ENCODE results near the gene MTHFD2L. TPM values are rescaled to one million over a fixed set of nuclear protein-coding genes. Genes with fewer than 3 reads are reported as not detected.

MTHFD2L gene
- total RNA-seq, 1 experiment from 2014 or later: 9.4 TPM

DNA sequence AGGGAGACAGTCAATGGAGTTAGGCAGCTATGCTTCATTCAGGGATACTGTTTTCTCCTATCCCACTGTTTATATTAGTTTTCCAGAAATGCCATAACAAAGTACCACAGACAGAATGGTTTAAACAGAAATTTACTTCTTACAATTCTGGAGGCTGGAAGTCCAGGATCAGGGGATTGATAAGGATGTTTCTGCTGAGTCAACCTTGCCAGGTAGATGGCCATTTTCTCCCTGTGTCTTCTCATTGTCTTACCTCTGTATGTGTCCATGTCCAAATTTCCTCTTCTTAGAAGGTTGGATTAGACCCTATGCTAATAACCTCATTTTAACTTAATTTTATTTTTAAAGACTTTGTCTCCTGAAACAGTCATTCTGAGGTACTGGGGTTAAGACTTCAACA lies 129.9 kb downstream of the MTHFD2L start:
- Mint-ChIP-seq H3K36me3 (no peaks in the 10 kb centered on the region), H3K27ac (no peak overlapping the region), H3K27me3 (ENCODE audit: low read depth) (no peaks in the 10 kb centered on the region), H3K4me3 (no peak overlapping the region), H3K4me1 (no peaks in the 10 kb centered on the region), H3K9me3 (no peaks in the 10 kb centered on the region)
- TF ChIP-seq ZNF232 (CRISPR knock-in tag; IDR thresholded peaks at IDR 0.05) (no peak), ZNF317 (CRISPR knock-in tag; IDR thresholded peaks at IDR 0.05; ENCODE audit: borderline replicate concordance, low read depth) (no peak), KAT7 (CRISPR knock-in tag; IDR thresholded peaks at IDR 0.05; ENCODE audit: borderline replicate concordance) (no peak)
- TF ChIP-seq, protein P1, sequence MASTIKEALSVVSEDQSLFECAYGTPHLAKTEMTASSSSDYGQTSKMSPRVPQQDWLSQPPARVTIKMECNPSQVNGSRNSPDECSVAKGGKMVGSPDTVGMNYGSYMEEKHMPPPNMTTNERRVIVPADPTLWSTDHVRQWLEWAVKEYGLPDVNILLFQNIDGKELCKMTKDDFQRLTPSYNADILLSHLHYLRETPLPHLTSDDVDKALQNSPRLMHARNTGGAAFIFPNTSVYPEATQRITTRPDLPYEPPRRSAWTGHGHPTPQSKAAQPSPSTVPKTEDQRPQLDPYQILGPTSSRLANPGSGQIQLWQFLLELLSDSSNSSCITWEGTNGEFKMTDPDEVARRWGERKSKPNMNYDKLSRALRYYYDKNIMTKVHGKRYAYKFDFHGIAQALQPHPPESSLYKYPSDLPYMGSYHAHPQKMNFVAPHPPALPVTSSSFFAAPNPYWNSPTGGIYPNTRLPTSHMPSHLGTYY (CRISPR knock-in tag; IDR thresholded peaks at IDR 0.05): no peak
- TF ChIP-seq, protein P2, sequence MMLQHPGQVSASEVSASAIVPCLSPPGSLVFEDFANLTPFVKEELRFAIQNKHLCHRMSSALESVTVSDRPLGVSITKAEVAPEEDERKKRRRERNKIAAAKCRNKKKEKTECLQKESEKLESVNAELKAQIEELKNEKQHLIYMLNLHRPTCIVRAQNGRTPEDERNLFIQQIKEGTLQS (CRISPR knock-in tag; conservative IDR thresholded peaks at IDR 0.05): no peak
- TF ChIP-seq, protein P3, sequence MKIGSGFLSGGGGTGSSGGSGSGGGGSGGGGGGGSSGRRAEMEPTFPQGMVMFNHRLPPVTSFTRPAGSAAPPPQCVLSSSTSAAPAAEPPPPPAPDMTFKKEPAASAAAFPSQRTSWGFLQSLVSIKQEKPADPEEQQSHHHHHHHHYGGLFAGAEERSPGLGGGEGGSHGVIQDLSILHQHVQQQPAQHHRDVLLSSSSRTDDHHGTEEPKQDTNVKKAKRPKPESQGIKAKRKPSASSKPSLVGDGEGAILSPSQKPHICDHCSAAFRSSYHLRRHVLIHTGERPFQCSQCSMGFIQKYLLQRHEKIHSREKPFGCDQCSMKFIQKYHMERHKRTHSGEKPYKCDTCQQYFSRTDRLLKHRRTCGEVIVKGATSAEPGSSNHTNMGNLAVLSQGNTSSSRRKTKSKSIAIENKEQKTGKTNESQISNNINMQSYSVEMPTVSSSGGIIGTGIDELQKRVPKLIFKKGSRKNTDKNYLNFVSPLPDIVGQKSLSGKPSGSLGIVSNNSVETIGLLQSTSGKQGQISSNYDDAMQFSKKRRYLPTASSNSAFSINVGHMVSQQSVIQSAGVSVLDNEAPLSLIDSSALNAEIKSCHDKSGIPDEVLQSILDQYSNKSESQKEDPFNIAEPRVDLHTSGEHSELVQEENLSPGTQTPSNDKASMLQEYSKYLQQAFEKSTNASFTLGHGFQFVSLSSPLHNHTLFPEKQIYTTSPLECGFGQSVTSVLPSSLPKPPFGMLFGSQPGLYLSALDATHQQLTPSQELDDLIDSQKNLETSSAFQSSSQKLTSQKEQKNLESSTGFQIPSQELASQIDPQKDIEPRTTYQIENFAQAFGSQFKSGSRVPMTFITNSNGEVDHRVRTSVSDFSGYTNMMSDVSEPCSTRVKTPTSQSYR (CRISPR knock-in tag; IDR thresholded peaks at IDR 0.05): no peak
- ChIA-PET CTCF (no interaction called here), POLR2A (no interaction called here)
- ATAC-seq (no peak), DNase-seq (ENCODE audit: low spot score) (no peak)

DNA sequence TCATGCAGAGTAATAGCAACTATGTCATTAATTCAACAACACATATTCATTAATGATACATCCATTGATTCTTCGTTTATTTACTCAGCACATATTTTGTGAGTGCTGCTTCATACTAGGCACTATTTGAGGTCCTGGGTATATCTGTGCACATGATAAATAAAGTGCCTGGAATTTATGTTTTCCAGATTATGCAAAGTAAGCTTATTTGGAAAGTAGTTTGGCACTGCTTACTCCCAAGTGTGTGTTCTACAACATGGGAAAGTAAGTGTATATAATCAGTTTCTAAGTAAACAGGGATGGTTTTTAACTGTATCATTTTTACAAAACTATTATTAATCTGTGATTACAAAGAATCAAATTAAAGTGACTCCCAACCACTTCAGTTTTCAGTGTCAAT lies 133.6 kb downstream of the MTHFD2L start:
- CTCF ChIA-PET: no interaction called here
- no peak overlapping the region for H3K27ac Mint-ChIP-seq
- ATAC-seq (no peak), DNase-seq (ENCODE audit: low spot score) (no peak)
- POLR2A ChIA-PET: no interaction called here
- no peaks in the 10 kb centered on the region for H3K36me3 Mint-ChIP-seq
- H3K4me1 Mint-ChIP-seq: no peaks in the 10 kb centered on the region
- no peak overlapping the region for H3K4me3 Mint-ChIP-seq
- H3K9me3 Mint-ChIP-seq: no peaks in the 10 kb centered on the region
- no peaks in the 10 kb centered on the region for H3K27me3 Mint-ChIP-seq (ENCODE audit: low read depth)
- TF ChIP-seq, protein P4, sequence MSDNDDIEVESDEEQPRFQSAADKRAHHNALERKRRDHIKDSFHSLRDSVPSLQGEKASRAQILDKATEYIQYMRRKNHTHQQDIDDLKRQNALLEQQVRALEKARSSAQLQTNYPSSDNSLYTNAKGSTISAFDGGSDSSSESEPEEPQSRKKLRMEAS (CRISPR knock-in tag; IDR thresholded peaks at IDR 0.05): no peak
- TF ChIP-seq RELA (CRISPR knock-in tag; IDR thresholded peaks at IDR 0.05; ENCODE audit: borderline replicate concordance) (no peak), RORB (CRISPR knock-in tag; IDR thresholded peaks at IDR 0.05) (no peak), ZNF138 (CRISPR knock-in tag; conservative IDR thresholded peaks at IDR 0.05) (no peak)
- TF ChIP-seq, protein P5, sequence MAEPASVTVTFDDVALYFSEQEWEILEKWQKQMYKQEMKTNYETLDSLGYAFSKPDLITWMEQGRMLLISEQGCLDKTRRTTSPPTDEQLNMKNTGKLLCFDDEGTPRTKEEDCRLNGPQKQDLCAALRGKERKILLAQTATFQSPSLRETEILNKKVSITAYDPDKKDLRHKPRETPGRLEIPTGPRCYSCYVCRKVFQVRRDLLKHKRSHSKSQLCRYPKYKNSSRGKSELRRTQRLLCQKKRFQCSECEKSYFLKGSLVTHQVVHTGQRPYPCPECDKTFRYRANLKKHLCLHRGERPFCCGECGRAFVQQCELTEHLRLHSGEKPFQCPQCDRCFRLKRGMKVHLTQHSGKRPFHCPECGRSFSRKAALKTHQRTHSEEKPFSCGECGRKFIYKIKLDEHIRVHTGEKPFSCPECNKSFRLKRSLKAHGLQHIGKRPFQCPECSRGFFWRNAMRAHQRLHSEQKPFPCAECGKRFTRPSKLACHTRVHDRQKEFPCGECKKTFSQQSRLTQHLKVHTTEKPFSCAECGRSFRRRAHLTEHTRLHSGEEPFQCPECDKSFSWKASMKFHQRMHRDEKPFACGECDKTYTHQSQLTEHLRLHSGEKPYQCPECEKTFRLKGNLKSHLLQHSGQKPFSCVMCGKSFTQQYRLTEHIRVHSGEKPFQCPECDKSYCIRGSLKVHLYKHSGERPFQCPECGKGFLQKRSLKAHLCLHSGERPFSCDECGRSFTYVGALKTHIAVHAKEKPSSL (CRISPR knock-in tag; conservative IDR thresholded peaks at IDR 0.05): no peak
- TF ChIP-seq, protein P6, sequence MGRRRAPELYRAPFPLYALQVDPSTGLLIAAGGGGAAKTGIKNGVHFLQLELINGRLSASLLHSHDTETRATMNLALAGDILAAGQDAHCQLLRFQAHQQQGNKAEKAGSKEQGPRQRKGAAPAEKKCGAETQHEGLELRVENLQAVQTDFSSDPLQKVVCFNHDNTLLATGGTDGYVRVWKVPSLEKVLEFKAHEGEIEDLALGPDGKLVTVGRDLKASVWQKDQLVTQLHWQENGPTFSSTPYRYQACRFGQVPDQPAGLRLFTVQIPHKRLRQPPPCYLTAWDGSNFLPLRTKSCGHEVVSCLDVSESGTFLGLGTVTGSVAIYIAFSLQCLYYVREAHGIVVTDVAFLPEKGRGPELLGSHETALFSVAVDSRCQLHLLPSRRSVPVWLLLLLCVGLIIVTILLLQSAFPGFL (CRISPR knock-in tag; IDR thresholded peaks at IDR 0.05; ENCODE audit: borderline replicate concordance): no peak
- TF ChIP-seq, protein P7, sequence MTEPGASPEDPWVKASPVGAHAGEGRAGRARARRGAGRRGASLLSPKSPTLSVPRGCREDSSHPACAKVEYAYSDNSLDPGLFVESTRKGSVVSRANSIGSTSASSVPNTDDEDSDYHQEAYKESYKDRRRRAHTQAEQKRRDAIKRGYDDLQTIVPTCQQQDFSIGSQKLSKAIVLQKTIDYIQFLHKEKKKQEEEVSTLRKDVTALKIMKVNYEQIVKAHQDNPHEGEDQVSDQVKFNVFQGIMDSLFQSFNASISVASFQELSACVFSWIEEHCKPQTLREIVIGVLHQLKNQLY (CRISPR knock-in tag; IDR thresholded peaks at IDR 0.05): no peak
- TF ChIP-seq, protein P8, sequence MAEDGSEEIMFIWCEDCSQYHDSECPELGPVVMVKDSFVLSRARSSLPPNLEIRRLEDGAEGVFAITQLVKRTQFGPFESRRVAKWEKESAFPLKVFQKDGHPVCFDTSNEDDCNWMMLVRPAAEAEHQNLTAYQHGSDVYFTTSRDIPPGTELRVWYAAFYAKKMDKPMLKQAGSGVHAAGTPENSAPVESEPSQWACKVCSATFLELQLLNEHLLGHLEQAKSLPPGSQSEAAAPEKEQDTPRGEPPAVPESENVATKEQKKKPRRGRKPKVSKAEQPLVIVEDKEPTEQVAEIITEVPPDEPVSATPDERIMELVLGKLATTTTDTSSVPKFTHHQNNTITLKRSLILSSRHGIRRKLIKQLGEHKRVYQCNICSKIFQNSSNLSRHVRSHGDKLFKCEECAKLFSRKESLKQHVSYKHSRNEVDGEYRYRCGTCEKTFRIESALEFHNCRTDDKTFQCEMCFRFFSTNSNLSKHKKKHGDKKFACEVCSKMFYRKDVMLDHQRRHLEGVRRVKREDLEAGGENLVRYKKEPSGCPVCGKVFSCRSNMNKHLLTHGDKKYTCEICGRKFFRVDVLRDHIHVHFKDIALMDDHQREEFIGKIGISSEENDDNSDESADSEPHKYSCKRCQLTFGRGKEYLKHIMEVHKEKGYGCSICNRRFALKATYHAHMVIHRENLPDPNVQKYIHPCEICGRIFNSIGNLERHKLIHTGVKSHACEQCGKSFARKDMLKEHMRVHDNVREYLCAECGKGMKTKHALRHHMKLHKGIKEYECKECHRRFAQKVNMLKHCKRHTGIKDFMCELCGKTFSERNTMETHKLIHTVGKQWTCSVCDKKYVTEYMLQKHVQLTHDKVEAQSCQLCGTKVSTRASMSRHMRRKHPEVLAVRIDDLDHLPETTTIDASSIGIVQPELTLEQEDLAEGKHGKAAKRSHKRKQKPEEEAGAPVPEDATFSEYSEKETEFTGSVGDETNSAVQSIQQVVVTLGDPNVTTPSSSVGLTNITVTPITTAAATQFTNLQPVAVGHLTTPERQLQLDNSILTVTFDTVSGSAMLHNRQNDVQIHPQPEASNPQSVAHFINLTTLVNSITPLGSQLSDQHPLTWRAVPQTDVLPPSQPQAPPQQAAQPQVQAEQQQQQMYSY (CRISPR knock-in tag; IDR thresholded peaks at IDR 0.05): no peak
- TF ChIP-seq, protein P9, sequence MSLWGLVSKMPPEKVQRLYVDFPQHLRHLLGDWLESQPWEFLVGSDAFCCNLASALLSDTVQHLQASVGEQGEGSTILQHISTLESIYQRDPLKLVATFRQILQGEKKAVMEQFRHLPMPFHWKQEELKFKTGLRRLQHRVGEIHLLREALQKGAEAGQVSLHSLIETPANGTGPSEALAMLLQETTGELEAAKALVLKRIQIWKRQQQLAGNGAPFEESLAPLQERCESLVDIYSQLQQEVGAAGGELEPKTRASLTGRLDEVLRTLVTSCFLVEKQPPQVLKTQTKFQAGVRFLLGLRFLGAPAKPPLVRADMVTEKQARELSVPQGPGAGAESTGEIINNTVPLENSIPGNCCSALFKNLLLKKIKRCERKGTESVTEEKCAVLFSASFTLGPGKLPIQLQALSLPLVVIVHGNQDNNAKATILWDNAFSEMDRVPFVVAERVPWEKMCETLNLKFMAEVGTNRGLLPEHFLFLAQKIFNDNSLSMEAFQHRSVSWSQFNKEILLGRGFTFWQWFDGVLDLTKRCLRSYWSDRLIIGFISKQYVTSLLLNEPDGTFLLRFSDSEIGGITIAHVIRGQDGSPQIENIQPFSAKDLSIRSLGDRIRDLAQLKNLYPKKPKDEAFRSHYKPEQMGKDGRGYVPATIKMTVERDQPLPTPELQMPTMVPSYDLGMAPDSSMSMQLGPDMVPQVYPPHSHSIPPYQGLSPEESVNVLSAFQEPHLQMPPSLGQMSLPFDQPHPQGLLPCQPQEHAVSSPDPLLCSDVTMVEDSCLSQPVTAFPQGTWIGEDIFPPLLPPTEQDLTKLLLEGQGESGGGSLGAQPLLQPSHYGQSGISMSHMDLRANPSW (CRISPR knock-in tag; conservative IDR thresholded peaks at IDR 0.05; ENCODE audit: low read depth): no peak
- TF ChIP-seq, protein P10, sequence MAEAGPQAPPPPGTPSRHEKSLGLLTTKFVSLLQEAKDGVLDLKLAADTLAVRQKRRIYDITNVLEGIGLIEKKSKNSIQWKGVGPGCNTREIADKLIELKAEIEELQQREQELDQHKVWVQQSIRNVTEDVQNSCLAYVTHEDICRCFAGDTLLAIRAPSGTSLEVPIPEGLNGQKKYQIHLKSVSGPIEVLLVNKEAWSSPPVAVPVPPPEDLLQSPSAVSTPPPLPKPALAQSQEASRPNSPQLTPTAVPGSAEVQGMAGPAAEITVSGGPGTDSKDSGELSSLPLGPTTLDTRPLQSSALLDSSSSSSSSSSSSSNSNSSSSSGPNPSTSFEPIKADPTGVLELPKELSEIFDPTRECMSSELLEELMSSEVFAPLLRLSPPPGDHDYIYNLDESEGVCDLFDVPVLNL (CRISPR knock-in tag; IDR thresholded peaks at IDR 0.05; ENCODE audit: borderline replicate concordance, low read depth): no peak
